CD4-positive, alpha-beta T cell treated with Interferon alpha-2 for 1 hour (primary cell): Measurements from ENCODE around the gene F2RL3.

Experiments
- DNase-seq, 2 donors: peaks; one replicate each; pipeline ENCODE4 v3.0.0-alpha.2; 2020 to 2022

The F2RL3 gene

GRCh38 chr19:16888629-16889365 is at the start of gene F2RL3:
F2RL3 (plus strand) TSS chr19:16888999; CDS start chr19:16889190, 191 bp downstream.
- no peak for DNase-seq

- no peak for DNase-seq
Measured at GRCh38 chr19:16841391-16841926, 47.3 kb upstream of the F2RL3 start.

DNA sequence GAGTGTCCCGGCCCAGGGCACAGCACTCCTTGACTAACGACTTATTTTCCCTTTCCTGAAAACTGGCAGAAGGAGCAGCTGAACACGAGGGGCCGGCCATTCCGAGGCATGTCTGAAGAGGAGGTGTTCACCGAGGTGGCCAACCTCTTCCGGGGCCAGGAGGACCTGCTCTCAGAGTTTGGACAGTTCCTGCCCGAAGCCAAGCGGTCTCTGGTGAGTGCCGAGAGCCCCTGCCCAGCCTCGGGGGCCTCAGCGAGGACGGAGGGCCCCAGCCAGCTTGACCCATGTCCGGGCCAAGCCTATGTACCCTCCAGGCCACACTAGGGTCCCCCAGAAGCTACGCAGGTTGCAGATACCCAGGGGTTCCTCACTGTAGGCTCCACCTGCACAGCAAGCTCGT is 41.9 kb upstream of the F2RL3 start:
- no peak for DNase-seq

- DNase-seq = no peak
Measured at GRCh38 chr19:16847430-16847829, 41.4 kb upstream of the F2RL3 start.

- DNase-seq = no peak
Measured at GRCh38 chr19:16849168-16849567, 39.6 kb upstream of the F2RL3 start.

DNA sequence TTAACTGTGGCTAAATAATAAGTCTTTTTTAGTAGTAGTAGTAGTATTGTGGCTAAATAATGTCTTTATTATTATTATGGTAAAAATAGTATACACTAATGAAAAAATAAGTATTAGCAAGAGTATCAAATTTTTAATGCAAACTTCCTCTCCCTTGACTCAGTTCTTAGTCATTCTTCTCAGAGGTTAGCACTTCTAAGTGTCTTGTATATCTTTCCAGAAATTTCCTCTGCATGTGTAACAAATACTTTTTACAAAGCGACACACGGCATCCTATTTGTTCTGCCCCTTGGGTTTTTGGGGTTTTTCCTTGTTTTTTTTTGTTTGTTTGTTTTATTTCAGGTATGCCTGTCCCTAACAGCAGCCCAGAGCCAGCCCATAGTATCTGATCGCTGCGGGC is 38.7 kb upstream of the F2RL3 start:
- DNase-seq = no peak

DNA sequence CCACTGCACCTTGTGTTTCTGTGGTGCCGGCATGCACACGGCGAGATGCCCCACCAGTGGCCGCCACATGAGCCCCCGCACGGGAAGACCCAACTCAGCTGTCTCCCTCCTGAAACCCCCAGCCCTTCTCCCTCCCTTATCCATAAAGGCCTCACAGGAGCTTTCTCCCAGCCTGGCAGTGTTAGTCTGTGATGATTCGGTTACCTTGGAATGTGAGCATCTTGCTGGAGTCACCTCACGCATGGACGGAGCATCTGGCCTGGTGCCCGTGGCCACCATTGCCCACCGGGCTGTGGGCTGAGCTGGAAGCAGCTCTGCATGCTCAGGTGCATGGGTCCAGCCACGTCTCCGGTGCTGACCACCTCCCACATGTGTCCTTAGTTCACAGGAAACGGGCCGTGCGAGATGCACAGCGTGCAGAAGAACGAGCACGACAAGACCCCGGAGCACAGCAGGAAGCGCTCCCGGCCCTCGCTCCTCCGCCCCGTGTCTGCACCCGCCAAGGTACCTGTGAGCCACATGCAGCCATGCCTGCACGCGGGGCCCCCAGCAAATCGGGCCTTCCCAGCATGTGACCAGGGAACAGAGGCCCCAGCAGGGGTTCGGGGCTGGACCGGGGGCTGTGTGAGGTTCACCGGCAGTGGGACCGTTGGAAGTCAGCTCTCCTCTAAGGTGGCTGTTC is 37.6 kb upstream of the F2RL3 start:
- DNase-seq = no peak

GRCh38 chr19:16853066-16853465 is 35.7 kb upstream of the F2RL3 start:
- DNase-seq = no peak

GRCh38 chr19:16856091-16856490 is 32.7 kb upstream of the F2RL3 start:
- no peak for DNase-seq

DNA sequence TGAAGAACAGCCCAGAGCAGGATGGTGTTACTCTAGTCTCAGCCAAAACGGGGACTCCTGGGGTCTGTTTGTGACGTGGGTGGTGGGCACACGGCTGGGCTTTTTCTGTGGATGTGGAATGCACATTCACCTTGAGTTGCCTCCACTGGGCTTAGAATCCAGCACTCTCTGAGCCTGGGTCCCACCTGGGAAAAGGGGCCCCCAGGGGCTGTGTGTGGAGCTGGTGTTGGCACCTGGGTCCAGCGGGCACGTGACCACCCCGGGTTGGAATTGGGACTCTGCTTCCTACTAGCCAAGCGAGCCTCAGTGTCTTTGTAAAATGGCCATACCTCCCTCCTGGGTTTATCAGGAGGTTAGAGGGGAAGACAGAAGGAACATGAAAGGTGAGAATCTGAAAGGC is 29.2 kb upstream of the F2RL3 start:
- DNase-seq = no peak

DNA sequence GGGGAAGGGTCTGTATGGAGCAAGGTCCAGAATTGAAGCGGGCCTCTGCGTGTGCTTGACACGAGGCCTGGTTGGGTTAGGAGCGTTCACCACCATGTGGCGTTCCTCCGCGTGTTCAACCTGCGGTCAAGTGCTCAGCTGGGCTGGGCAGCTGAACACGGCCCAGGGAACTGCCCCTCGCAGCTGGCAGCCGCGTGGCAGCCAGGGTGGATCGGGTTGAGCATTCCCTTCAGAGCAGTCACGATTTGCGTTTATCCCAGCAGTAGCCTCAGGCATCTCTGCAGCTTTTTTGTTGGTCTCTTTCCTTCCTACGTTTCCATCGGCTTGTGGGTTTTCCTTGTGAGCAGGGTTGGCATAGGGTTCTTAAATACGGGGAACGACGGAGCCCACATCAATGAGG is 28.7 kb upstream of the F2RL3 start:
- no peak for DNase-seq

DNA sequence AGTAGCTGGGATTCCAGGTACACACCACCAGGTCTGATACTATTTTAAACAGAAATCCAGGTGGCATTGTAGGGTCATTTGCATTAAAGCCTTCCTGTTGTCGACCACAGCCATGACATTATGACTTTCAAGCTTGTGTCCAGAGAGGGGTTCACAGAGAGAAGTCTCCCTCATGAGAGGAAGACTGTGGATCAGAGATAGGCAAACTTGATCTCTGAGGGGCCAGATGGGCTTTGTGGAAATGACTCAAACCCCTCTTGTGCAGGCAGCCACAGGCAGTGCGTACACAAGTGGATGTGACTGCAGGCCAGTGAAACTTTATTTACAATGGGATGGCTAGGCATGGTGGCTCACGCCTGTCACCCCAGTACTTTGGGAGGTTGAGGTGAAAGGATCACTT is 27.8 kb upstream of the F2RL3 start:
- no peak for DNase-seq

DNA sequence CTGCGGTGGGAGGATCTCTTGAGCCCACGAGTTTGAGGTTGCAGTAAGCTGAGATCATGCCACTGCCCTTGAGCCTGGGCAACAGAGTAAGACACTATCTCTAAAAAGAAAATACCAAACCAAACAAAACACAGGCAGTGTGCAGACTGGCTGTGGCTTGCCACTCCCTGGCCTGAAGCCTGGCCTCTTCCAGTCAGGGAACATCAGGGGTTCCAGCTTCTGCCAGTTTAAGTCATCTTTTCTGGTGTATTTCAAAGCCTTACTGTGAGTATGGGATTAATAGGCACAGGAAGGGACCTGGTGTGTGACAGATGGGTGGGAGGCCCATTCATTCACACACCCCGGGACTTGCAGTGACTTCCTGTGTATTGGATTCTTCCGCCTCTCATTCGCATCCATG is 27.0 kb upstream of the F2RL3 start:
- DNase-seq = no peak

- DNase-seq = no peak
Measured at GRCh38 chr19:16862826-16863415, 25.9 kb upstream of the F2RL3 start.

DNA sequence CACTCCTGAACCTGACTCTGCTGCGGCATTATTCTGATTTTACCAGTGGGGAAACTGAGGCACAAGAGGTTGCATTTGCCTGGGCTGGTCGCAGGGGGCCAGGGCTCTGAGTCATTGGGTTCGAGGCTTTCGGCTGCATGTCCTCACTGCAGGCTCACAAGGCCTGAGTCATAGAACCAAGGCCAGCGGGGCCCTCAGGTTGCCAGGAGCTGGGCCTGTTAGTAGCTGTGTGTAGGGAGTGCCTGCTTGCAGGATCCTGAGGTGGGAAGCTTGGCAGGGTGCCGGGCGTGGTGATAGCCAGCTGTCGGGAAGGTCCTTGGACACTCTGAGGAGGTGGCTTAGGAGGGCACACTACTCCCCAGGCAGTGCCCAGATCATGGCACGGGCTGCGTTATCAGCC is 21.6 kb upstream of the F2RL3 start:
- DNase-seq = no peak

DNA sequence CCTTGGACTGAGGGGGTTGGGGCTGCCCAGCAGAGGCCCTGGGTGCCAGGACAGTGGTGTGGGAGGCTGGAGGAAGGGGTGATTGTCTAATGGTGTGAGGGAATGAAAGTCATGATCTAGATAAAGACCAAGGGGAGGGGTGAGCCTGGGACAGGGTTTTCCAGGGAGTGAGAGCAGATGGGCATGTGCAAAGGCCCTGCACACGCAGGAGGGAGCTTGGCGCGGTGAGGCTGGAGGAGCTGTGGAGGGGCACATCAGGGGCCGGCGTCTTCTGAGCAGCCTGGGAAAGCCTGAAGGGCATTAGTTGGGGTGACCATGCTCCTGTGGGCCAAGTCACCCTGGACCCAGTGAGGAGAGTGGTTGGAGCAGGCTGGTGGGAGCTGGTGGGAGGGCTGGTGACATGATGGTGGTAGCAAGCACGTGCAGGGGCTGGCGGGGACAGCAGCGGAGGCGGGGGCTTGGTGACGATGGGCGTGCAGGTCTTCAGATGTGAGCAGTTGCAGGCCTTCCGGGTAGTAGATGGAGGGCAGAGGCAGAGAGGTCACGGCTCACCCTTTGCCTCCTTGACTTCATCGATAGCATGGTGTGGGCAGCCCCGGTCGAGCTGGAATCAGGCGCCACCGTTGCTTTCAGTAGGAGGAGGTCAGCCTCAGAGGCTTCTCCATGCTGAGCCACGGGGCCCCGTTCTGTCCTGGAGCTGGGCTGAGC is 20.2 kb upstream of the F2RL3 start:
- DNase-seq = no peak

DNA sequence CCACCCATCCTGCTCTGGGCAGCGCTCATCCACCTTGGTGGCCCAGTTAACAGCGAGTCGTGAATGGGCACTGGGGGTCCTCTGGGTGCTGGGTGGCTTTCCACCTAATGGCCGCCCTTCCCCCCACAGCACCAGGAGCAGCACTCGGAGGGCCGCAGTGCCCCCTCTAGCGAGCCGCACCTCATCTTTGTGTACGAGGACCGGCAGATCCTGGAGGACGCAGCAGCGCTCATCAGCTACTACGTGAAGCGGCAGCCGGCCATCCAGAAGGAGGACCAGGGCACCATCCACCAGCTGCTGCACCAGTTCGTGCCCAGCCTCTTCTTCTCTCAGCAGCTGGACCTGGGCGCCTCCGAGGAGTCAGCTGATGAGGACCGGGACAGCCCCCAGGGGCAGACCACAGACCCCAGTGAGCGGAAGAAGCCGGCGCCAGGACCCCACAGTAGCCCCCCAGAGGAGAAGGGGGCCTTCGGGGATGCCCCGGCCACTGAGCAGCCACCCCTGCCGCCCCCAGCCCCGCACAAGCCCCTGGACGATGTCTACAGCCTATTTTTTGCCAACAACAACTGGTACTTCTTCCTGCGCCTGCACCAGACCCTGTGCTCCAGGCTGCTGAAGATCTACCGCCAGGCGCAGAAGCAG is 19.3 kb upstream of the F2RL3 start:
- DNase-seq = no peak

GRCh38 chr19:16871871-16872270 is 16.9 kb upstream of the F2RL3 start:
- no peak for DNase-seq

- DNase-seq = no peak
Measured at GRCh38 chr19:16872728-16873127, 16.1 kb upstream of the F2RL3 start.

GRCh38 chr19:16873594-16873993 is 15.2 kb upstream of the F2RL3 start:
- DNase-seq = no peak

- peak in 1 of 2 donors; percentile 6 for DNase-seq
Measured at GRCh38 chr19:16874250-16874977, 14.4 kb upstream of the F2RL3 start.

- peak in 1 of 2 donors; percentile 10 for DNase-seq
Measured at GRCh38 chr19:16874978-16875299, 13.9 kb upstream of the F2RL3 start.
